K562 (cell line): ENCODE results near the gene TYMP. TPM values are rescaled to one million over a fixed set of nuclear protein-coding genes. Genes with fewer than 3 reads are reported as not detected.

Experiments
- ATAC-seq: fragments of 200-7000 bp; cut with Tn5 transposase; 3 replicates; pipeline ENCODE4 v1.9.1; 2020; ENCODE audit warnings: moderate library complexity
- BruUV-seq: library from RNA; stranded (reverse); fragments of 400-500 nt; replicated peaks from 2 replicates; lab custom pipeline; 2021; lab: Mats Ljungman, UMichigan
- CTCF ChIA-PET: fragments of 300-600 bp; formaldehyde crosslinking; extraction: SDS; loops from one replicate; lab custom pipeline; 2021; ENCODE audit warnings: low intra/inter-chr PET ratio; lab: Yijun Ruan, JAX
- POLR2A ChIA-PET: fragments of 300-600, 350-650 bp; sonication (Branson Sonifier 250); formaldehyde crosslinking; extraction: SDS; loops from one replicate; lab custom pipeline; 2021; ENCODE audit warnings: antibody characterized with exemption, inconsistent platforms; lab: Yijun Ruan, JAX
- DNase-seq, 4 experiments: peaks; one replicate each; pipeline versions ENCODE4 v3.0.0 to v3.0.0-alpha.2; 2011 to 2018; ENCODE audit warnings: low spot score in 3 of 4, mixed read lengths in 3 of 4; ENCODE audit errors: extremely low read depth in 1 of 4
- FAIRE-seq: peaks from 2 replicates; lab custom pipeline; 2011; peaks lifted over from hg19 to GRCh38; lab: Jason Lieb, UNC
- H2AFZ ChIP-seq: 2 replicates; pipeline ENCODE4 v1.6.0; 2011; ENCODE audit warnings: low read depth, low read length, control low read depth, inconsistent platforms
- H3K27ac ChIP-seq: fragments of 200-600 bp; 3 replicates; pipeline ENCODE4 v1.8.0; 2011; ENCODE audit warnings: low read depth, mild to moderate bottlenecking, control low read depth, inconsistent platforms, low read length, moderate library complexity, mixed read lengths; ENCODE audit errors: extremely low read depth
- H3K27me3 ChIP-seq, 2 experiments: fragments of 300-600 bp in 1 of 2; 2 replicates in 1 of 2; 3 replicates in 1 of 2; pipeline versions ENCODE4 v1.6.0 to v1.8.0; 2011; ENCODE audit warnings: inconsistent platforms in 2 of 2, low read length in 2 of 2, mild to moderate bottlenecking in 1 of 2, mixed read lengths in 1 of 2, moderate library complexity in 1 of 2; ENCODE audit not compliant: control insufficient read depth in 2 of 2, insufficient read depth in 2 of 2
- H3K36me3 ChIP-seq: fragments of 300-600 bp; 3 replicates; pipeline ENCODE4 v1.8.0; 2011; ENCODE audit warnings: mild to moderate bottlenecking, low read length, inconsistent platforms; ENCODE audit not compliant: control insufficient read depth, insufficient read depth
- H3K4me1 ChIP-seq, 2 experiments: fragments of 200-600 bp in 1 of 2; replicated peaks in 1 of 2; 2 replicates in 1 of 2; 3 replicates in 1 of 2; pipeline versions ENCODE4 v1.5.1 to v1.8.0; 2011; ENCODE audit warnings: inconsistent platforms in 2 of 2, low read length in 2 of 2, mild to moderate bottlenecking in 1 of 2, mixed read lengths in 1 of 2, moderate library complexity in 1 of 2; ENCODE audit not compliant: control insufficient read depth in 2 of 2, insufficient read depth in 2 of 2
- H3K4me2 ChIP-seq: 2 replicates; pipeline ENCODE4 v1.6.1; 2011; ENCODE audit warnings: low read length, control low read depth, inconsistent platforms, mixed read lengths; ENCODE audit not compliant: insufficient read depth
- H3K4me3 ChIP-seq: fragments of 200-600 bp; sonication (generic), shearing (Covaris generic); 2 replicates; pipeline ENCODE4 v1.5.1; 2016; ENCODE audit warnings: control low read depth, inconsistent platforms
- H3K79me2 ChIP-seq: fragments of 200-600 bp; 3 replicates; pipeline ENCODE4 v1.8.0; 2011; ENCODE audit warnings: low read length, inconsistent platforms; ENCODE audit not compliant: control insufficient read depth, insufficient read depth
- H3K9ac ChIP-seq, 2 experiments: 2 replicates each; pipeline versions ENCODE4 v1.6.0 to v1.6.1; 2011; ENCODE audit warnings: low read depth in 2 of 2, low read length in 2 of 2, control low read depth in 1 of 2, inconsistent platforms in 1 of 2, mild to moderate bottlenecking in 1 of 2, mixed read lengths in 1 of 2; ENCODE audit not compliant: insufficient read depth in 1 of 2
- H3K9me1 ChIP-seq: one replicate; pipeline ENCODE4 v1.6.0; 2011; ENCODE audit warnings: inconsistent platforms, mild to moderate bottlenecking, low read length, moderate library complexity; ENCODE audit not compliant: control insufficient read depth, insufficient read depth
- H3K9me3 ChIP-seq: replicated peaks from 2 replicates; pipeline ENCODE4 v1.5.1; 2011; ENCODE audit warnings: low read depth, low read length, inconsistent platforms; ENCODE audit not compliant: control insufficient read depth, insufficient read depth
- H4K20me1 ChIP-seq: replicated peaks from 2 replicates; pipeline ENCODE4 v1.6.1; 2011; ENCODE audit warnings: low read length, inconsistent platforms, mixed read lengths; ENCODE audit not compliant: control insufficient read depth, insufficient read depth
- POLR2A ChIP-seq: fragments of 450-650 bp; conservative IDR thresholded peaks from 2 replicates; pipeline ENCODE4 v1.6.1; 2016
- SRF ChIP-seq, 2 experiments: fragments of 250-450, 450-650 bp in 1 of 2; sonication (Bioruptor Pico) in 1 of 2; sonication (generic) in 1 of 2; formaldehyde crosslinking; IDR thresholded peaks; 2 replicates each; pipeline versions ENCODE4 v1.5.0 to v1.5.1; 2020 to 2022; ENCODE audit warnings: mild to moderate bottlenecking in 1 of 2, missing genetic modification reagents in 1 of 2
- ZBTB33 ChIP-seq: sonication (generic); formaldehyde crosslinking; IDR thresholded peaks from 2 replicates; pipeline ENCODE4 v1.8.1; 2023; ENCODE audit warnings: mild to moderate bottlenecking, missing genetic modification reagents
- WGBS: fragments of 100-300 bp; shearing (Covaris generic); methylation state at CpG from one replicate; pipeline ENCODE4 v1.1.6; 2016; ENCODE audit warnings: low coverage, mixed read lengths; ENCODE audit not compliant: insufficient coverage; ENCODE audit errors: missing lambda C conversion rate; 5-methylcytosine and 5-hydroxymethylcytosine counted together
- in situ Hi-C: fragments of 300-500 bp; cut with MboI; formaldehyde crosslinking; loops from 4 replicates; pipeline ENCODE4 v1.15.0; 2018; ENCODE audit warnings: inconsistent platforms, mixed read lengths
- intact Hi-C: fragments of 100-400 bp; cut with micrococcal nuclease; formaldehyde crosslinking; loops from 2 replicates; pipeline ENCODE4 v1.14.2; 2022
- polyA plus RNA-seq, 8 experiments: library from polyadenylated mRNA; depleted of rRNA in 4 of 8; stranded (reverse) in 5 of 8; unstranded in 3 of 8; fragments of >200 nt; fragmentation: Nextera tagmentation in 2 of 8; fragmentation: Illumina TruSeq in 1 of 8; extraction: Ambion mirVana in 2 of 8; extraction: Trizol in 1 of 8; gene quantifications; 2 replicates each; pipeline versions ENCODE4 v1.2.1 to v1.2.3, GENCODE V29; 2011 to 2014; ENCODE audit warnings: inconsistent platforms in 1 of 8, missing spikeins in 1 of 8
- total RNA-seq, 7 experiments: library from RNA; depleted of rRNA in 6 of 7; stranded (reverse); fragments of >200 nt in 6 of 7; fragmentation: Illumina TruSeq in 2 of 7; extraction: Trizol in 2 of 7; gene quantifications; 2 replicates each; pipeline versions ENCODE4 v1.2.1 to v1.2.3, GENCODE V29; 2011 to 2021; ENCODE audit warnings: low replicate concordance in 1 of 7

Gene TYMP
- total and polyA plus RNA-seq, 9 of the 15 experiments (the other 6 are each of a cell fraction or from before 2014, with no cell fraction given): 0.03 to 4.0 (median 2.4) TPM; not detected in 4

DNA sequence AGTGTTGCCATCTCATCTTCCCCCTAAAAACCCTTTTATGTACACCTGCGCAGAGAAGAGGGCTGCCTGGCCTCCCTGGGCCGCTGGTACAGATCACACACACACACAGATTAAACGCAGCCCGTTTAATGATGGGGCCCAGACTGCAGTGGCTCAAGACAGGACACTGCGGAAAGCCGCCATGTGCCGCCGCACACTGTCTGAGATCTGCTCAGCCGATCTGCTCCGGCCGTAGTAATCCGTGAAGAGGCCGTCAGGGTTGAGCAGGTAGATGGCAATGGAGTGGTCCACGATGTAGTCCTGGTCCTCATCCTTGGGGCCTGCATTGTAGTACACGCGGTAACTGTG is 6.4 kb downstream of the TYMP start:
- TF ChIP-seq SRF (CRISPR knock-in tag; IDR thresholded peaks at IDR 0.05): no peak
- peak; percentile 85 for TF ChIP-seq ZBTB33
- TF ChIP-seq POLR2A: 0 out of 2 replicates have a peak, but pooled peaks have one; percentile 3
- peak overlapping the region in 1 of 2 experiments; percentile 96; a peak in 1 of 4 replicates for H3K9ac ChIP-seq
- H3K79me2 ChIP-seq: peaks cover 34% of the 10 kb centered on the region
- DNase-seq: no peak
- H2AFZ ChIP-seq: no peak overlapping the region
- peaks cover 12% of the 10 kb centered on the region; the same call in 1 of the 2 replicates for H4K20me1 ChIP-seq
- ATAC-seq: no peak
- peaks cover 53% of the 10 kb centered on the region; the same call in 1 of the 3 replicates for H3K36me3 ChIP-seq
- 86% methylated on average over 15 of the region's 16 CpGs for WGBS
- BruUV-seq: no TSS peak
- in situ Hi-C loops: loop anchor here (5.0 kb wide), 1 partner anchor 44 kb away; no protein-coding TSS in a partner anchor
- no peak overlapping the region for H3K4me3 ChIP-seq
- ChIA-PET CTCF (no interaction called here), POLR2A (interaction anchor here (5.3 kb wide), 1 partner anchor 14 kb away, joined by 65 read pairs; the partner anchor contains the start of genes LMF2 and NCAPH2)
- no peak overlapping the region for H3K27ac ChIP-seq
- no peak overlapping the region for H3K4me2 ChIP-seq
- no peaks in the 10 kb centered on the region for H3K9me3 ChIP-seq
- no peaks in the 10 kb centered on the region for H3K27me3 ChIP-seq
- peaks cover 8 to 50% of the 10 kb centered on the region in 2 experiments; a peak in 4 of 5 replicates for H3K4me1 ChIP-seq
- FAIRE-seq: no peak
- intact Hi-C loops: no loop called here
- no peaks in the 10 kb centered on the region for H3K9me1 ChIP-seq
